Mucosa of descending colon (tissue), 3 donors: ENCODE measurements around the gene MCF2L. TPM values are rescaled to one million over a fixed set of nuclear protein-coding genes. Genes with fewer than 3 reads are reported as not detected.

Experiments used
- ATAC-seq: fragments of 200-7000 bp; cut with Tn5 transposase; one replicate; pipeline ENCODE4 v1.9.1; 2020; ENCODE audit warnings: mild to moderate bottlenecking, moderate library complexity
- DNase-seq, 3 donors: peaks; one replicate each; pipeline ENCODE4 v3.0.0-alpha.2; 2020
- H3K36me3 ChIP-seq: fragments of 200-600 bp; one replicate; pipeline ENCODE4 v1.8.0; 2021; ENCODE audit warnings: low read depth, mild to moderate bottlenecking
- H3K4me1 ChIP-seq: fragments of 200-600 bp; one replicate; pipeline ENCODE4 v1.8.0; 2021; ENCODE audit warnings: low read depth, mild to moderate bottlenecking
- H3K4me3 ChIP-seq: fragments of 200-600 bp; one replicate; pipeline ENCODE4 v1.8.0; 2021; ENCODE audit warnings: mild to moderate bottlenecking
- H3K9me3 ChIP-seq: fragments of 200-600 bp; one replicate; pipeline ENCODE4 v1.8.0; 2021; ENCODE audit warnings: mild to moderate bottlenecking
- CTCF ChIP-seq: fragments of 200-600 bp; IDR thresholded peaks from one replicate; pipeline ENCODE4 v1.8.0; 2022; ENCODE audit warnings: antibody characterized with exemption, mild to moderate bottlenecking
- intact Hi-C, 2 donors: fragments of 100-400 bp; cut with DNase I in 1 of 2; cut with micrococcal nuclease in 1 of 2; formaldehyde crosslinking; loops; one replicate each; pipeline versions ENCODE4 v1.11.0 to v1.11.1; 2022; cut with DNase I, micrococcal nuclease
- total RNA-seq, 3 donors: library from RNA; stranded (reverse); fragmentation: NEBNext Ultra II Directional in 2 of 3; extraction: Animal tissue kit (Norgen Biotek cat#: 25700) in 2 of 3; gene quantifications; one replicate each; pipeline versions ENCODE4 v1.2.1 to v1.2.4, GENCODE V29; 2021 to 2023
- donor health status: DM: no; HTN: no; CAD: no; lungs with moderate emphysema.
- donor health status: DM: no; HTN: no; CAD: no.
- donor health status: DM: no; HTN: yes; CAD: no.

The MCF2L gene
- total RNA-seq, 3 donors from 2014 or later, result 53.9 to 109 (median 95.4) TPM

- TF ChIP-seq CTCF, result no peak
- intact Hi-C loops, result loop anchor here in 1 of 2 donors (10.0 kb wide), 1 partner anchor 92 kb away; no protein-coding TSS in a partner anchor
- DNase-seq (no peak), ATAC-seq (no peak)
- Histone ChIP-seq H3K4me1 (no peaks in the 10 kb centered on the region), H3K9me3 (no peaks in the 10 kb centered on the region), H3K4me3 (no peak overlapping the region), H3K36me3 (no peaks in the 10 kb centered on the region)
Measured at GRCh38 chr13:113036401-113036800, 67.4 kb downstream of the MCF2L start.

GRCh38 chr13:113040031-113040430, 71.0 kb downstream of the MCF2L start:
- no peaks in the 10 kb centered on the region for H3K4me1 ChIP-seq
- ATAC-seq (no peak), DNase-seq (no peak)
- H3K9me3 ChIP-seq, result no peaks in the 10 kb centered on the region
- H3K4me3 ChIP-seq, result no peak overlapping the region
- TF ChIP-seq CTCF, result no peak
- H3K36me3 ChIP-seq, result no peaks in the 10 kb centered on the region
- intact Hi-C loops, result no loop called here

GRCh38 chr13:113040597-113041292, 71.7 kb downstream of the MCF2L start:
- no peak for TF ChIP-seq CTCF
- Histone ChIP-seq H3K9me3 (no peaks in the 10 kb centered on the region), H3K4me1 (no peaks in the 10 kb centered on the region), H3K4me3 (no peak overlapping the region), H3K36me3 (no peaks in the 10 kb centered on the region)
- ATAC-seq (no peak), DNase-seq (no peak)
- intact Hi-C loops, result no loop called here

- Histone ChIP-seq H3K9me3 (no peaks in the 10 kb centered on the region), H3K4me3 (no peak overlapping the region), H3K36me3 (no peaks in the 10 kb centered on the region), H3K4me1 (no peaks in the 10 kb centered on the region)
- ATAC-seq, result no peak
- intact Hi-C loops, result no loop called here
- no peak for TF ChIP-seq CTCF
- DNase-seq, result no peak
Measured at GRCh38 chr13:113041293-113041690, 72.3 kb downstream of the MCF2L start.

- DNase-seq (no peak), ATAC-seq (no peak)
- no peaks in the 10 kb centered on the region for H3K4me1 ChIP-seq
- no peak overlapping the region for H3K4me3 ChIP-seq
- H3K9me3 ChIP-seq, result no peaks in the 10 kb centered on the region
- no peaks in the 10 kb centered on the region for H3K36me3 ChIP-seq
- intact Hi-C loops, result no loop called here
- TF ChIP-seq CTCF, result no peak
Measured at GRCh38 chr13:113041896-113042295, 72.9 kb downstream of the MCF2L start.
